ENCODE data around the gene AMPD2.

Gene AMPD2

GRCh38 chr1:109617291-109617801 is 2.3 kb upstream of the AMPD2 start:
- DNase-seq = no peak

- no peak for DNase-seq
These were observed 719 bp upstream of the AMPD2 start for GRCh38 chr1:109618661-109619575.

- no peak for DNase-seq
These were observed 759 bp downstream of the AMPD2 start for GRCh38 chr1:109620401-109620791.

- peak; percentile 97 for DNase-seq
These were observed 1.2 kb downstream of the AMPD2 start for GRCh38 chr1:109620841-109621286.

- DNase-seq = no peak
These were observed 1.9 kb downstream of the AMPD2 start for GRCh38 chr1:109621379-109622136.

- no peak for DNase-seq
These were observed 2.7 kb downstream of the AMPD2 start for GRCh38 chr1:109622137-109622892.

- DNase-seq = no peak
These were observed 3.3 kb downstream of the AMPD2 start for GRCh38 chr1:109622895-109623294.

GRCh38 chr1:109623601-109624161 is 4.0 kb downstream of the AMPD2 start:
- DNase-seq = no peak

GRCh38 chr1:109624201-109625010 is 4.8 kb downstream of the AMPD2 start:
- no peak for DNase-seq

- DNase-seq = no peak
These were observed 5.5 kb downstream of the AMPD2 start for GRCh38 chr1:109625176-109625575.

GRCh38 chr1:109625601-109626560 is 6.2 kb downstream of the AMPD2 start:
- DNase-seq = no peak

GRCh38 chr1:109626682-109627408 is 7.2 kb downstream of the AMPD2 start:
- DNase-seq = no peak

- no peak for DNase-seq
These were observed 8.2 kb downstream of the AMPD2 start for GRCh38 chr1:109627692-109628399.

GRCh38 chr1:109628540-109629321 is 9.1 kb downstream of the AMPD2 start:
- DNase-seq = no peak

GRCh38 chr1:109629372-109630030 is 9.9 kb downstream of the AMPD2 start:
- no peak for DNase-seq

GRCh38 chr1:109630081-109630897 is 10.7 kb downstream of the AMPD2 start:
- peak; percentile 35 to 51 for DNase-seq

Data from activated CD4-positive, alpha-beta T cell treated with anti-CD3 and anti-CD28 coated beads for 4 hours (primary cell).